ENCODE measurements around the gene ATP9B. TPM values are rescaled to one million over a fixed set of nuclear protein-coding genes. Genes with fewer than 3 reads are reported as not detected.

Gene ATP9B
- total RNA-seq, 1 experiment from 2014 or later: 17.8 TPM

DNA sequence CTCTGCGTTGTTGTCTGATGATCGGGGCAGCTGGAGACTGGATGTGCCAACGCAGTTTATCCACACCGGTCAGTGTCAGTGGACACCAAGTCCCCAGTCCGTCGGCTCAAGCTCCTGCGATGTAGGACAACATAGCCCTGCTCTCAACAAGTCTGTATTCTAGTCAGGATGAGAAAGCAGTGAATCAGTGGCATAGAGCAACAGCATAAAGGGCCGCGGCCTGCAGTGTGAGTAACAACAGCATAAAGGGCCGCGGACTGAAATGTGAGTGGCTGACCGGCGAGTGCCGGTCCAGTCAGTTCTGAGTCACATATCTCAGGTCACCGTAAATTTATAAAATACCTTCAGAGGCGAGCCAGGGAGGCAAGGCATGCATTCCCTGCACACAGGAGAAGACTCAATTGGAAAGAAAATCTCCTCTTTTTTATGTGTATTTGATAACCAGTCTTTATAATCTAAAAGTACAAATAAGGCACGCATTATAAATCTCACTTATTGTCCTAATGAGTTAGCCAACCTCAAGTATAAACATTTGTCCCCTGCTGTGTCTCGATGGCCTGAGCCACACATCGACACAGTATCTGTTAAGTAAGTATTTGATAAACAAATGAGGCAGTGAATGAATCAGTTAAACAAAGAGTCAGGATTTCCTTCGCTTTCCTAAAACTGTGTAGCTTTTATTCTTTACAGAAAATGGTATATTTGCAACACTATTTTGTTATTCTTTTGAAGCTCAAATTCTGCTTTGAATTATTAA lies 292.8 kb downstream of the ATP9B start (continued):
- TF ChIP-seq CTCF (IDR thresholded peaks at IDR 0.05 in 2 of 3, conservative IDR thresholded peaks at IDR 0.05 in 1 of 3; ENCODE audit: borderline replicate concordance in 1 of 3, insufficient read depth in 1 of 3, low read depth in 2 of 3, low read length in 2 of 3) (no peak), JUND (IDR thresholded peaks at IDR 0.05) (peak; percentile 69), CBX3 (IDR thresholded peaks at IDR 0.05; ENCODE audit: low read depth) (peak; percentile 64; the same call in 1 of the 2 replicates)

- ChIA-PET POLR2A (no interaction called here), RAD21 (ENCODE audit: low non-redundant PET in 1 of 2, low total read pairs in 2 of 2, uncharacterized antibody in 2 of 2, unreplicated experiment in 2 of 2) (no interaction called here), CTCF (no interaction called here)
- no peak for DNase-seq (ENCODE audit: low read depth, low spot score)
- no TSS peak for BruUV-seq (replicated peaks)
- ATAC-seq: no peak
- no peak overlapping the region for H3K27ac ChIP-seq (ENCODE audit: low read depth, low read length)
- intact Hi-C loops (cut with micrococcal nuclease): no loop called here
- no peak overlapping the region for H3K4me2 ChIP-seq (ENCODE audit: low read length)
- no peaks in the 10 kb centered on the region for H3K9me3 ChIP-seq (ENCODE audit: control insufficient read depth in 1 of 2, insufficient read depth in 1 of 2, low read depth in 1 of 2, low read length in 2 of 2)
- H3K9me2 ChIP-seq (ENCODE audit: insufficient read depth): no peaks in the 10 kb centered on the region
- no peak overlapping the region for H2AFZ ChIP-seq (ENCODE audit: low read depth, low read length, poor library complexity, severe bottlenecking)
- no peaks in the 10 kb centered on the region for H4K20me1 ChIP-seq (ENCODE audit: insufficient read depth)
- no peak overlapping the region for H3K4me3 ChIP-seq (replicated peaks in 1 of 2; ENCODE audit: low read depth in 1 of 2, low read length in 2 of 2)
- no peak overlapping the region for H3K9ac ChIP-seq (ENCODE audit: low read length)
- TF ChIP-seq POLR2AphosphoS5 (IDR thresholded peaks at IDR 0.05; ENCODE audit: low read depth, low read length) (no peak), SP1 (IDR thresholded peaks at IDR 0.05; ENCODE audit: low read depth) (no peak), YY1 (IDR thresholded peaks at IDR 0.05; ENCODE audit: extremely low read depth, insufficient replicate concordance, low read depth, low read length) (no peak), ZFX (IDR thresholded peaks at IDR 0.05) (no peak), CBX3 (IDR thresholded peaks at IDR 0.05; ENCODE audit: low read depth) (no peak), EZH2 (IDR thresholded peaks at IDR 0.05) (no peak), ZBTB33 (IDR thresholded peaks at IDR 0.05; ENCODE audit: extremely low read depth, insufficient replicate concordance, low read length) (no peak)
- TF ChIP-seq, protein P1, sequence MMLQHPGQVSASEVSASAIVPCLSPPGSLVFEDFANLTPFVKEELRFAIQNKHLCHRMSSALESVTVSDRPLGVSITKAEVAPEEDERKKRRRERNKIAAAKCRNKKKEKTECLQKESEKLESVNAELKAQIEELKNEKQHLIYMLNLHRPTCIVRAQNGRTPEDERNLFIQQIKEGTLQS (IDR thresholded peaks at IDR 0.05): no peak
- H3K4me1 ChIP-seq (ENCODE audit: control insufficient read depth in 1 of 2, insufficient read depth in 2 of 2, low read length in 2 of 2): peaks cover 14 to 20% of the 10 kb centered on the region in 2 experiments
- 0 out of 4 replicates have a peak, but pooled peaks cover 0 to 4% of the 10 kb centered on the region in 2 experiments for H3K36me3 ChIP-seq (ENCODE audit: control insufficient read depth in 1 of 2, insufficient read depth in 2 of 2, low read length in 2 of 2)
- H3K79me2 ChIP-seq (ENCODE audit: insufficient read depth, low read length): no peaks in the 10 kb centered on the region
- no peaks in the 10 kb centered on the region for H3K27me3 ChIP-seq (ENCODE audit: insufficient read depth, low read length)
Observed at GRCh38 chr18:79365701-79366100, 296.5 kb downstream of the ATP9B start.

All from HCT116 (cell line).